Activated CD4-positive, alpha-beta T cell treated with anti-CD3 and anti-CD28 coated beads, Interleukin-2, amount 10 ng/mL, durations not matched to agents 24 days and 14 days (primary cell): Measurements from ENCODE around the gene FSD1. TPM values are rescaled to one million over a fixed set of nuclear protein-coding genes. Genes with fewer than 3 reads are reported as not detected.
"Not testable (repeated sequence)": the region's sequence is repeated elsewhere in the genome, so short reads cannot be mapped to it uniquely, and the experiment has no call there.

Experiments
- DNase-seq: peaks from one replicate; pipeline ENCODE4 v3.0.0; 2022
- H3K27ac Mint-ChIP-seq: one replicate; pipeline ENCODE4 v1.8.0; 2022; ENCODE audit warnings: mild to moderate bottlenecking, mixed read lengths
- H3K27me3 Mint-ChIP-seq: one replicate; pipeline ENCODE4 v1.8.0; 2022; ENCODE audit warnings: mixed read lengths
- H3K36me3 Mint-ChIP-seq: one replicate; pipeline ENCODE4 v1.8.0; 2022; ENCODE audit warnings: low read depth, mild to moderate bottlenecking, mixed read lengths
- H3K4me1 Mint-ChIP-seq: one replicate; pipeline ENCODE4 v1.8.0; 2021; ENCODE audit warnings: mixed read lengths
- H3K4me3 Mint-ChIP-seq: one replicate; pipeline ENCODE4 v1.8.0; 2022; ENCODE audit warnings: mild to moderate bottlenecking, moderate library complexity, mixed read lengths
- H3K9me3 Mint-ChIP-seq: one replicate; pipeline ENCODE4 v1.8.0; 2021; ENCODE audit warnings: mixed read lengths
- intact Hi-C: fragments of 100-400 bp; cut with micrococcal nuclease; formaldehyde crosslinking; loops from one replicate; pipeline ENCODE4 v1.15.1; 2023
- total RNA-seq: library from RNA; stranded (reverse); gene quantifications from 2 replicates; pipeline ENCODE4 v1.2.3, GENCODE V29; 2022

Gene FSD1
- total RNA-seq, 1 donor from 2014 or later = 44.3 TPM

DNA sequence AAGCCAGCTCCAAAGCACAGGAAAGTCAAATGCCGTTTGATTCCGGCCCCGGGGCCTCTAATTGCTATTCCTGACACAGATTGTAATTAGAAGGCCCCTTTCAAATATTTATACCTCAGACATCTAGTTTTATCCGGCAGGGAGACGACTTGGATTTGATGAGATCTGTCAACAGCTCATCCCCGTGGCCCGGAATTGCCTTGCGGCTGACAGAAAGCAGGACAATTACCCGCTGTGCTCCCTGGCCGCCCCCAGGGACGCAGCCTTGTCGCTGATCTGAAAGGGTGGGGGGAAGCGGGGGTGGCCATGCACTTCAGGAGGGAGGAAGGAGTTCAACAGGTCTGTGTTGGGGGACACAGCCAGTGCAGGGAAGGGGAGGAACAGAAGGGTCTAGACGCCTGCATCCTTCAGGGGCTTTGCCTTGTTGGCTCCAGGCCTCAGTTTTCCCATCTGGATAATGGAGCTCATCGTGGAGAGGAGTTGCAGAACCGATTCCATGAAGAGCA is 27.2 kb upstream of the FSD1 start:
- Mint-ChIP-seq H3K27me3 (peaks cover 28% of the 10 kb centered on the region), H3K9me3 (no peaks in the 10 kb centered on the region), H3K4me1 (peaks cover 2% of the 10 kb centered on the region), H3K4me3 (no peak overlapping the region), H3K36me3 (peaks cover 1% of the 10 kb centered on the region), H3K27ac (no peak overlapping the region)
- no peak for DNase-seq
- intact Hi-C loops = no loop called here

DNA sequence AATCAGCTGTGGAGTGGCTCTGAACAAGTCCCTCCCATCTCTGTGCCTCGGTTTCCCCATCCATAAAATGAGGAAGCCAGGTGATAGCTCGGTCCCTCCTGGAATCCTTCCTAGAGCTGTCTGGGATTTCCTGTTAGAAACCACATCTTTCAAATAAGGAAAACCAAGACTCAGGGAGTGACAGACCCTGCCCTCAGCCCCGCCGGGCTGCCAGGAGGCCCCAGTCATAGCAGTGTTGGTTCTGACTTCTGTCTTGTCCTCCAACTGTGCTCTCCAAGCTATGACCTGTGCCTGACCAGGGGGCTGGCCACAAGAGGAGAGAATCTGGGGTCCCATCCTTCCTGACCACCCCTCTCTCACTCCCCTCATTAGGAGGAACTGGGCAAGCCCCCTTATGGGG is 26.4 kb upstream of the FSD1 start:
- Mint-ChIP-seq H3K9me3 (no peaks in the 10 kb centered on the region), H3K4me3 (no peak overlapping the region), H3K27me3 (peaks cover 30% of the 10 kb centered on the region), H3K4me1 (peaks cover 2% of the 10 kb centered on the region), H3K27ac (no peak overlapping the region), H3K36me3 (no peaks in the 10 kb centered on the region)
- intact Hi-C loops = no loop called here
- DNase-seq = no peak

DNA sequence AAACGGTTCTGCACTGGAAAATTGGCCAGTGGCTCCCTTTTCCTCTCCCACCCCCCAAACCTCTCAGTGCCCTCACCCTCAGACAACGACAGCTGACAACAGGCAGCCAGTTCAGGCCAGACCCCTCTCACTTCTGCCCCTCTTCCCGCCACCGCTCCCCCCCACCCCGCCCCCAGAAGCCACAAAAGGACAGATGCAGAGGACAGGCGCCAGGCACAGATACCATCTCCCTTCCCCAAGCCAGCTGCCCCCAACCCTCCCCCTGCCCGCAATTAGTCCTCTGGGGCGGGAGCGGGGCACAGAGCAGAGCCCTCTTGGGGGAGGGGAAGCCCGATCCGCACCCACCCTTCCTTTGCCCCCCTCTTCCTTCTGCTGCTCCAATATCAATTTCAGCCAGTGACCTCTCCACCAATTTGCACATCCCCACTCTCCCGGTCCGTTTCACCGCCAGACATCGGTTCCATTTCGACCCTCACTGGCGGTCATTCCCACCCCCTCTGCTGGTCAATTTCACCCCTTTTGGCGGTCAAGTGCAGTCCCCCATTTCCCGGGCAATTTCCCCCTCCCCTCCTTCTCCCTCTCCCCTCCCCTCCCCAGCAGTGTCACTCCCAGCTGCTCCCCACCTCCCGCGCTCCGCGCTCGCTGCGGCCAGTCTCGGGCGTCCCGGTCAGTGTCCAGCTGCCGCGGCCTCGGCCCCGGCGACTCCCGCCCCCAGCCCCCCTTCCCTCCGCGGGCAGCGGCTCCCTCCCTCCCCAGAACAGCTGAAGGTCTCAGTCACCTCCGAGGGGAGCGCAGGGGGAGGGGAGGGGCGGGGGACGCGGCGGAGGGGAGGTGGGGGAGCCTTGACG is 25.8 kb upstream of the FSD1 start, which contains the start of gene SHD:
Gene SHD, plus strand, starts transcription at position 848 of the 848 bp plus-strand sequence. CDS start 798 bp downstream, outside the sequence.
- DNase-seq = no peak
- Mint-ChIP-seq H3K27ac (peak within 1 kb of the TSS; percentile 37), H3K9me3 (no peaks in the 10 kb centered on the region), H3K36me3 (no peaks in the 10 kb centered on the region), H3K27me3 (peaks cover 30% of the 10 kb centered on the region), H3K4me3 (peak within 1 kb of the TSS; percentile 51), H3K4me1 (peaks cover 2% of the 10 kb centered on the region)
- intact Hi-C loops = no loop called here

DNA sequence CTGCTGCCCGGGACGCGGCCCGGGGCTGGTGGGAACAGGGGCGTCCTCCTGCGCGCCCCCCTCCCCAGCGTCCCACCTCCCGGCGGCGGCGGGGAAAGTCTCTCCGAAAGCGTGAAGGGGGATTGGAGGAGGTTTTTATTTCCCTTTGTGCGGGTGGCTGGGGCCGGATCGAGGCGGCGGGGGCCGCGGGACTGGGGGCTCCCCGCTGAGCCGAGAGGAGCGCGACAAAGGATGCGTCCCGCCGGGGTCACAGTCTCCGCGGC is 25.2 kb upstream of the FSD1 start:
- Mint-ChIP-seq H3K4me3 (no peak overlapping the region), H3K27ac (no peak overlapping the region), H3K36me3 (no peaks in the 10 kb centered on the region), H3K9me3 (no peaks in the 10 kb centered on the region), H3K27me3 (peaks cover 30% of the 10 kb centered on the region), H3K4me1 (peaks cover 2% of the 10 kb centered on the region)
- intact Hi-C loops = no loop called here
- no peak for DNase-seq

DNA sequence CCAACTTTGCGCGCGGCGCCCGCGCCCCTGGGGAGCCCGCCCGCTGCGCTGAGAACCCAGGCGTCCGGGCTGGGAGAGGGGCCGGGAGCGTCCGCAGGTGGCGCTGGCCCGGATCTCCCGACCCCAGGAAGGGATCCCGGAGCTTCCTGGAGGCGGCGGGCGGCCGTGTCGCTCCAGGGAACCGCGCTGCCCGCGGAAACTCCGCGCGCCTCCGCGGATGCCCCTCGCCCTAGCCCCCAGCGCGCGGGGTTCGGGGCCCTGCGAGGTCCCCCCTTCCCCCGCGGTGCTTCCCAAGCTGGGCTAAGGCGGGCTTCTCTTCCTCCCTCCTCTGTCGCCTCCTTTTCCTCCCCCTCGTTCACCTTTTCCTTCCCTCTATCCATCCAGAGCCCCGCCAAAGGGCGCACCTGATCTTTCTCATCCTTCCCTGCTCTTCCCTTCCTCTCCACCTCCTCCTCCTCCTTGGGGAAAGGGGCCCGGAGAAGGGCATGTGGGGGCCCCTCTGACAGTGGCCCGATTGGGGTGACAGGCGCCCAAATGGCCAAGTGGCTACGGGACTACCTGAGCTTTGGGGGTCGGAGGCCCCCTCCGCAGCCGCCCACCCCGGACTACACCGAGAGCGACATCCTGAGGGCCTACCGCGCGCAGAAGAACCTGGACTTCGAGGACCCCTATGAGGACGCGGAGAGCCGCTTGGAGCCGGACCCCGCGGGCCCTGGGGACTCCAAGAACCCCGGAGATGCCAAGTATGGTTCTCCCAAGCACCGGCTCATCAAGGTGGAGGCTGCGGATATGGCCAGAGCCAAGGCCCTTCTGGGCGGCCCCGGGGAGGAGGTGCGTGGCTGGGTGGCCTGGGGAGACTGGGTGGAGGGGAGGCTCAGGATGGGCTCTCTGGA is 24.6 kb upstream of the FSD1 start:
- Mint-ChIP-seq H3K9me3 (no peaks in the 10 kb centered on the region), H3K36me3 (no peaks in the 10 kb centered on the region), H3K27ac (peak overlapping the region; percentile 37), H3K27me3 (peaks cover 30% of the 10 kb centered on the region), H3K4me3 (peak overlapping the region; percentile 51), H3K4me1 (peaks cover 2% of the 10 kb centered on the region)
- no peak for DNase-seq
- intact Hi-C loops = no loop called here

DNA sequence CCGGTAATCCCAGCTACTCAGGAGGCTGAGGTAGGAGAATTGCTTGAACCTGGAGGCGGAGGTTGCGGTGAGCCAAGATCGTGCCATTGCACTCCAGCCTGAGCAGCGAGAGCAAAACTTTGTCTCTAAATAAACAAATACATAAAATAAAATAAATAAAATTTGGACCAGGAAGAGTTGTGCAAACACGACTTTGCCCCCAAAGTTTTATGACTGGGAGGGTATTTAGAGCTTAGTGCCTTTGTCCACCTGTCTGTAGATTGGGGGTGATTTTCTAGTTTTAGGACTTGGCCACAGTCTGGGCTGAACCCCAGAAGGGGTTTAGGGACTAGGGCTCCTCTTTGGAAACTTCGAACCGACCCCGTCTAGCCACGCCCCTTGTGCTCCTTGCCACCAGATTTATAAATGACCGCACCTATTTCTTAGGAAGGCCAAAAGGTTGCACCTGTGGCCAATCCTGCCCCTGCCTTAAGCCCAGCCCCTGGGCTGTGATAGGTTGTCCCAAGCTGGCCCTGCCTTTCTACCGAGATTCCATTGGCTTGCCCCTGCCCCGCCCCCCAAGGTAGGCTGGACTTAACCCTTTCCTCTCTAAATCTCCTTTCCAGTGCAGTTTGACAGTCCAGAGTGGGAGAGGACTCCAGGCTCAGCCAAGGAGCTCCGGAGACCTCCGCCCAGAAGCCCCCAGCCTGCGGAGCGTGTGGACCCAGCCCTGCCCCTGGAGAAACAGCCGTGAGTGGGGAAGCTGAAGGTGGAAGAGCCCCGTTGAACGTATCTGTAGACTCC is 20.0 kb upstream of the FSD1 start:
- Mint-ChIP-seq H3K4me1 (peaks cover 2% of the 10 kb centered on the region), H3K4me3 (no peak overlapping the region), H3K36me3 (no peaks in the 10 kb centered on the region), H3K9me3 (no peaks in the 10 kb centered on the region), H3K27me3 (peaks cover 17% of the 10 kb centered on the region), H3K27ac (no peak overlapping the region)
- intact Hi-C loops = no loop called here
- DNase-seq = no peak

DNA sequence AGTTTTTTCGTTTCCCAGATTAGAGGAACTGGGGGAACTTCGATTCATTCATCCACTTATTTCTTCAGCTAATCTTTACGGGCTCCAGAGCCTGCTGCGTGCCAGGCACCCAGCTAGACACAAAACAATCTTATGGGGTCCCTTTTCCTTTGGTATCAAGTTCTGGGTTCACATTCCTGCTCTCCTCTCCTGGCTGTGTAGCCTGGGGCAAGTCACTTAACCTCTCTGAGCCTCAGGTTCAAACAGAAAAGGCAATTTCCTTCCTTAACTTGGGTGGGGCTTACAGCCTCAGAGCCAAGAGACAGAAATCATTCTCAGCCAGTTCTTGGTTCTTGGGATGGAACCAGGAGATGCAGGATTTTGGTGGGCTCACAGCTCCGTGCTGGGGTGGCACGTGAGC is 19.4 kb upstream of the FSD1 start:
- peaks cover 13% of the 10 kb centered on the region for H3K27me3 Mint-ChIP-seq
- intact Hi-C loops = no loop called here
- DNase-seq = no peak
- no peaks in the 10 kb centered on the region for H3K9me3 Mint-ChIP-seq
- H3K36me3 Mint-ChIP-seq = no peaks in the 10 kb centered on the region
- no peaks in the 10 kb centered on the region for H3K4me1 Mint-ChIP-seq
- no peak overlapping the region for H3K4me3 Mint-ChIP-seq
- no peak overlapping the region for H3K27ac Mint-ChIP-seq

DNA sequence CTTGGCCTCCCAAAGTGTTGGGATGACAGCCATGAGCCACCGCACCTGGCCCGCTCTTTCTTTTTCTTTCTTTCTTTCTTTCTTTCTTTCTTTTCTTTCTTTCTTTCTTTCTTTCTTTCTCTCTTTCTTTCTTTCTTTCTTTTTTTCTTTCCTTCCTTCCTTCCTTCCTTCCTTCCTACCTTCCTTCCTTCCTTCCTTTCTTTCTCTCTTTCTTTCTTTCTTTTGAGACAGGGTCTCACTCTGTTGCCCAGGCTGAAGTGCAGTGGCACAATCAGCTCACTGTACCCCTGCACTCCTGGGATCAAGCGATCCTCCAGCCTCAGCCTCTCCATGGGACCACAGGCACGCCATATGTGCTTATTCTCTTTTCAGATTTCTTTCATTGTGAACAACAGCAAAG is 18.3 kb upstream of the FSD1 start:
- intact Hi-C loops, H3K4me3 Mint-ChIP-seq, H3K4me1 Mint-ChIP-seq, H3K36me3 Mint-ChIP-seq, H3K27ac Mint-ChIP-seq, H3K9me3 Mint-ChIP-seq, DNase-seq, H3K27me3 Mint-ChIP-seq: not testable (repeated sequence)

DNA sequence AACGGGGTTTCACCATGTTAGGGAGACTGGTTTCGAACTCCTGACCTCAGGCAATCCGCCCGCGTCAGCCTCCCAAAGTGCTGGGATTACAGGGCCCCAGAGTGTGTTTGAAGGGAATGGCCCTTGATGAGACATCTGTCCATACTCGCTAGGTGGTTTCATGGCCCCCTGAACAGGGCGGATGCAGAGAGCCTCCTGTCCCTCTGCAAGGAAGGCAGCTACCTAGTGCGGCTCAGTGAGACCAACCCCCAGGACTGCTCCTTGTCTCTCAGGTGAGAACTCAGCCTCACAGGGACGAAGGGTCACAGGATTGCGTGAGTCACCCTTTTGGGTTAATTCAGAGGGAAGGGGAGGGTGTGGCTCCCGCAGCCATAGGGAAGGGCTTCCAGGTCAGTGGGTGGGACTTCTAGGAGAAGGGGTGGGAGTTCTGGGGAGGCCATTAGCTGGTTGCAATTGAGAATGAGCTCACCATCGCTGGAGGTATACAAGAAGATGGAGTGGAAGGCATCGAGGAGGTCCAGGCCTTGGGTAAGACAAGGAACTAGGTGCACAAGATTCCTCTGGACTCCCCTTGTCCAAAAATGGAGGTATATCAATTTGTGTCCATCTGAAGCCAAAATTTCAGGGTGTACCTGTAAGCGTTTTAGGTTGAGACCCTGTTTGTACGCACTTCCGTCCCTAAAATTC is 16.2 kb upstream of the FSD1 start:
- Mint-ChIP-seq H3K36me3 (no peaks in the 10 kb centered on the region), H3K27me3 (no peaks in the 10 kb centered on the region), H3K4me1 (no peaks in the 10 kb centered on the region), H3K9me3 (no peaks in the 10 kb centered on the region), H3K27ac (no peak overlapping the region), H3K4me3 (no peak overlapping the region)
- intact Hi-C loops = no loop called here
- DNase-seq = no peak

DNA sequence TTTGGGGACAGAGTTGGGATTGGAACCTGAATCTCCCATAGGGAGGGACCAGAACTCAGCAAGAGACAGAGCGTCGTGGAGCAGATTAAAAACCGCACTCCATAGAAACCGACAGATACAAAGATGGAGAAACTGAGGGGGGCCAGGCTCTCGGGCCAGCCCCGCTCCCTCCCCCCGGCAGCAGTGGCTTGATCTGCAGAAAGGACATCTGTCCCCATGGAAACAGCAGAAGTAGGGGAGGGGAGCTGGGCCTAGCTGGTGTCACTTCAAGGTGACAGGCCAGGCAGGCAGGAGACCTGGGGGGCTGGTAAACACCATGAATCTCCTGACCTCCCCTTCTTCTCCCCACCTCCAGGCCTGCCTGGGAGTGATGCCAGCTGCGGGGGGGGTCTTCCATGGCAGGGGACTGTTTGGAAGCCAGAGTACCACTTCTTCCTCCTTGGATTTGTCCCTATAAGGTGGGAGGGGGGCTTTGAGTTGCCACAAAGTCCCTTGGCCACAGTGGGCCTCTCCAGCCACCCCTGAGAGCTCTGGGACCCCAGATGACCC is 13.1 kb upstream of the FSD1 start:
- no peaks in the 10 kb centered on the region for H3K4me1 Mint-ChIP-seq
- intact Hi-C loops = no loop called here

DNA sequence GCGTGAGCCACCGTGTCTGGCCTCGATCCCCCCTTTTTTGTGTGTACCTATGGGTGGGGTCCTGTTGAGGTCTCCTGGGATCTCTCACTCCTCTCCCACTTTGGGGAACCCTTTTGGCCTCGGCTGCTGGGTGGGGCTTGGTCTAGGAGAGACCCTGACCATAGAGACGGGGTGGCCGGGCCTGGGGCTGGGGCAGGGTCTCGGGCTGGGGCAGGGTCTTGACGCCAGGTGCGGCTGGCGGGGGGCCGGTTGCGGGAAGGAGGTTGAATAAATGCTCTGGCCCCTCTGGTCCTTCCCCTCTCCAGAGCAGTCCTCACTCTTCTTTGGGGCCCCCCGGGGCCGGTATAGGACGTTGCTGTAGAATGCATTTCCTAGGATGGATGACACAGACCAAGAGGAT is 11.9 kb upstream of the FSD1 start:
- H3K27me3 Mint-ChIP-seq = no peaks in the 10 kb centered on the region
- no peak overlapping the region for H3K27ac Mint-ChIP-seq
- H3K36me3 Mint-ChIP-seq = no peaks in the 10 kb centered on the region
- no peak overlapping the region for H3K4me3 Mint-ChIP-seq
- no peaks in the 10 kb centered on the region for H3K4me1 Mint-ChIP-seq
- no peak for DNase-seq
- intact Hi-C loops = no loop called here
- H3K9me3 Mint-ChIP-seq = no peaks in the 10 kb centered on the region

More for the DNA sequence above, 13.1 kb upstream of the FSD1 start:
- DNase-seq = no peak
- Mint-ChIP-seq H3K9me3 (no peaks in the 10 kb centered on the region), H3K27ac (no peak overlapping the region), H3K4me3 (no peak overlapping the region), H3K36me3 (no peaks in the 10 kb centered on the region), H3K27me3 (no peaks in the 10 kb centered on the region)

DNA sequence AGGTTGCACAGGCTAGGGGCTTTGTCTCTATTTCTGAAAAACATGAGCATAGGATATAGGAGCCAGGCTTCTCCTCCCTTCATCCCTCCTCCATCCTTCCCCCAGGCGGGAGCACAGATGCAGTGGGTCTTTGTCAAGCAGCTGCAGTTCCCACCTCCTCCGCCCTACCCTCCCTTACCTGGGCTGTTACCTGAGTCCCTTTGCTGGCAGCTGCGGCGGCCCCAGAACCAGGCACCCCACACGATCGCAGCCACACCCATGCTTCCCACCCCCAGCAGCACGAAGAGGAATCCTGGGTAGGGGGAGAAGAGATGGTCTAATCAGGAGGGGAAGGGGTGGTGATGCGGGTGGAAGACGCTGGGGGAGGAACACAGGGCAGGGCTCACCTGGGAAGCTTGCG is 10.0 kb upstream of the FSD1 start:
- H3K9me3 Mint-ChIP-seq = no peaks in the 10 kb centered on the region
- H3K4me3 Mint-ChIP-seq = no peak overlapping the region
- no peak for DNase-seq
- peaks cover 3% of the 10 kb centered on the region for H3K4me1 Mint-ChIP-seq
- H3K36me3 Mint-ChIP-seq = no peaks in the 10 kb centered on the region
- no peak overlapping the region for H3K27ac Mint-ChIP-seq
- intact Hi-C loops = no loop called here
- no peaks in the 10 kb centered on the region for H3K27me3 Mint-ChIP-seq
